ENCODE data around the gene SCN4B.

Gene SCN4B

GRCh38 chr11:118114266-118114665 lies 38.4 kb downstream of the SCN4B start:
- H3K4me1 ChIP-seq (ENCODE audit: control insufficient read depth, insufficient read depth, low read length, poor library complexity, severe bottlenecking): no peaks in the 10 kb centered on the region
- no peak overlapping the region for H3K4me3 ChIP-seq (ENCODE audit: insufficient read depth, low read depth, low read length, poor library complexity, severe bottlenecking)
- H3K27ac ChIP-seq (ENCODE audit: insufficient read depth, low read length, poor library complexity, severe bottlenecking): no peak overlapping the region
- H3K9me3 ChIP-seq (ENCODE audit: control insufficient read depth, low read length): no peaks in the 10 kb centered on the region
- DNase-seq: no peak
- no peaks in the 10 kb centered on the region for H3K27me3 ChIP-seq (replicated peaks; ENCODE audit: control insufficient read depth, insufficient read depth, low read length, poor library complexity, severe bottlenecking)
- H3K36me3 ChIP-seq (ENCODE audit: control insufficient read depth, insufficient read depth, low read length): no peaks in the 10 kb centered on the region

GRCh38 chr11:118112711-118113430 lies 39.8 kb downstream of the SCN4B start:
- H3K4me3 ChIP-seq (ENCODE audit: insufficient read depth, low read depth, low read length, poor library complexity, severe bottlenecking): no peak overlapping the region
- DNase-seq: no peak
- no peak overlapping the region for H3K27ac ChIP-seq (ENCODE audit: insufficient read depth, low read length, poor library complexity, severe bottlenecking)
- no peaks in the 10 kb centered on the region for H3K4me1 ChIP-seq (ENCODE audit: control insufficient read depth, insufficient read depth, low read length, poor library complexity, severe bottlenecking)
- H3K27me3 ChIP-seq (replicated peaks; ENCODE audit: control insufficient read depth, insufficient read depth, low read length, poor library complexity, severe bottlenecking): no peaks in the 10 kb centered on the region
- no peaks in the 10 kb centered on the region for H3K9me3 ChIP-seq (ENCODE audit: control insufficient read depth, low read length)
- no peaks in the 10 kb centered on the region for H3K36me3 ChIP-seq (ENCODE audit: control insufficient read depth, insufficient read depth, low read length)

DNA sequence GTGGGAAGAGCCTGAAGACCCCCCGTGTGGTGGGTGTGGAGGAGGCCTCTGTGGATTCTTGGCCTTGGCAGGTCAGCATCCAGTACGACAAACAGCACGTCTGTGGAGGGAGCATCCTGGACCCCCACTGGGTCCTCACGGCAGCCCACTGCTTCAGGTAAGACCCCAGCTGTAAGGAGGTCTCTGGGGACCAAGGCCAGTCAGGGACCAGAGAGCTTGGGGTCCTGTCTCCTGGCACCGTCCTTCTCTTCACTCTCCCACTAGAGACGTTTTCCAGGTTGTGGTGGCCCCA lies 40.9 kb downstream of the SCN4B start:
- Histone ChIP-seq H3K9me3 (ENCODE audit: control insufficient read depth, low read length) (no peaks in the 10 kb centered on the region), H3K4me1 (ENCODE audit: control insufficient read depth, insufficient read depth, low read length, poor library complexity, severe bottlenecking) (no peaks in the 10 kb centered on the region), H3K27me3 (replicated peaks; ENCODE audit: control insufficient read depth, insufficient read depth, low read length, poor library complexity, severe bottlenecking) (no peaks in the 10 kb centered on the region), H3K36me3 (ENCODE audit: control insufficient read depth, insufficient read depth, low read length) (no peaks in the 10 kb centered on the region), H3K4me3 (ENCODE audit: insufficient read depth, low read depth, low read length, poor library complexity, severe bottlenecking) (no peak overlapping the region), H3K27ac (ENCODE audit: insufficient read depth, low read length, poor library complexity, severe bottlenecking) (no peak overlapping the region)
- no peak for DNase-seq

DNA sequence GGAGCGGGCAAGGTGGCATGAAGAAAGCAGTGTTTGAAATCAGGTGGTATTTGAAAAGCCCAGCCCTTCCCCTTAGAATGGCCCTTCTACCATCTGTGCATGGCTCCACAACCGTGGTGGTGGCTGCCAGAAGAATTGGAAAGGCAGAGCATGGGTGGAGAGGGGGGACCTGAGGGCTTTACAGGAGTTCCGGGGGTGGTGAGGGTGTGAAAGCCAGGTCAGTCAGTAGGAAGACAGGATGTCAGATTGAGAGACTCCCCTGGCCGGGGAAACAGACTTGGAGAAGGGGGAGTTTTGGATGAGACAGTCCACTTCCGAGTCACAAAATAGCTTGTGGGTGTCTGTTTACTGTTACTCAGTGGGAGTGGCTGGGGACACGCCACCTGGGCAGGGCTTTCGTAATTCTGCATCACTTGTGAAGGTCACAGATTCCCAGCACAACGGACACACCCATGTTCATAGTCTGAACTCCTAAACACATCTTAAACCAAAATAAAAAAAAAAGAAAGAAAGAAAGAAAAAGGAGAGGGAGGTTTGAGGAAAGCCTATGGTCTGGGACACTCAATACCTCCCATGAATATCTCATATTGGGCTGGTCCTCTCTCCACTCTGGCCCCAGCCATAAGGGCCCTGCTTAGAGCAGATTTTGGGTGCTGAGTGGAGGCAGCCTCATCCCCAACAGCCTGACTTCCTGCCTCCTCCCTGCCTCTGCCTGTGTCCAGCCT lies 41.4 kb downstream of the SCN4B start:
- no peaks in the 10 kb centered on the region for H3K27me3 ChIP-seq (replicated peaks; ENCODE audit: control insufficient read depth, insufficient read depth, low read length, poor library complexity, severe bottlenecking)
- DNase-seq: no peak
- H3K4me1 ChIP-seq (ENCODE audit: control insufficient read depth, insufficient read depth, low read length, poor library complexity, severe bottlenecking): no peaks in the 10 kb centered on the region
- no peaks in the 10 kb centered on the region for H3K9me3 ChIP-seq (ENCODE audit: control insufficient read depth, low read length)
- H3K4me3 ChIP-seq (ENCODE audit: insufficient read depth, low read depth, low read length, poor library complexity, severe bottlenecking): no peak overlapping the region
- H3K27ac ChIP-seq (ENCODE audit: insufficient read depth, low read length, poor library complexity, severe bottlenecking): no peak overlapping the region
- no peaks in the 10 kb centered on the region for H3K36me3 ChIP-seq (ENCODE audit: control insufficient read depth, insufficient read depth, low read length)

GRCh38 chr11:118109231-118109630 lies 43.4 kb downstream of the SCN4B start:
- Histone ChIP-seq H3K27ac (ENCODE audit: insufficient read depth, low read length, poor library complexity, severe bottlenecking) (no peak overlapping the region), H3K27me3 (replicated peaks; ENCODE audit: control insufficient read depth, insufficient read depth, low read length, poor library complexity, severe bottlenecking) (no peaks in the 10 kb centered on the region), H3K4me1 (ENCODE audit: control insufficient read depth, insufficient read depth, low read length, poor library complexity, severe bottlenecking) (no peaks in the 10 kb centered on the region), H3K9me3 (ENCODE audit: control insufficient read depth, low read length) (no peaks in the 10 kb centered on the region), H3K4me3 (ENCODE audit: insufficient read depth, low read depth, low read length, poor library complexity, severe bottlenecking) (no peak overlapping the region), H3K36me3 (ENCODE audit: control insufficient read depth, insufficient read depth, low read length) (no peaks in the 10 kb centered on the region)
- no peak for DNase-seq

DNA sequence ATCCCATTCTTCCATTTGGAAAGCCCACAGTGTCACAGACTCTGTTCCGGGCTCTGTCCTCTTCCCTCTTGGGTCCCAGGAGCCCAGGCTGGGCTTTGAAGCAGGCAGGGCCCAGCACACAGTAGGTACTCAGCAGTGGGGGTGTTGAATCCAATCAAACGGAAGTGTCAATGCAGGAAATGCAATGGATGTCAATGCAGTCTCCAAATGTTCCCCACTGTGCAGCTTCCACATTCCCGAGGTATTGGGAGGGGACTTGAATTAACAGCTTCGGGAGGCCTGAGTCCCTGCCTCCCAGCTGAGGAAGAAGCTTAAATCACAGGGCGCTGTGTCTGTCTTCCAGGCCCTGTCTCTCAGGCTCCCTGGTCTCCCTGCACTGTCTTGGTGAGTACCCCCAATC lies 44.1 kb downstream of the SCN4B start:
- H3K36me3 ChIP-seq (ENCODE audit: control insufficient read depth, insufficient read depth, low read length): no peaks in the 10 kb centered on the region
- H3K9me3 ChIP-seq (ENCODE audit: control insufficient read depth, low read length): no peaks in the 10 kb centered on the region
- no peaks in the 10 kb centered on the region for H3K27me3 ChIP-seq (replicated peaks; ENCODE audit: control insufficient read depth, insufficient read depth, low read length, poor library complexity, severe bottlenecking)
- no peak overlapping the region for H3K27ac ChIP-seq (ENCODE audit: insufficient read depth, low read length, poor library complexity, severe bottlenecking)
- no peak for DNase-seq
- H3K4me3 ChIP-seq (ENCODE audit: insufficient read depth, low read depth, low read length, poor library complexity, severe bottlenecking): no peak overlapping the region
- no peaks in the 10 kb centered on the region for H3K4me1 ChIP-seq (ENCODE audit: control insufficient read depth, insufficient read depth, low read length, poor library complexity, severe bottlenecking)

- Histone ChIP-seq H3K27me3 (replicated peaks; ENCODE audit: control insufficient read depth, insufficient read depth, low read length, poor library complexity, severe bottlenecking) (no peaks in the 10 kb centered on the region), H3K9me3 (ENCODE audit: control insufficient read depth, low read length) (no peaks in the 10 kb centered on the region), H3K4me1 (ENCODE audit: control insufficient read depth, insufficient read depth, low read length, poor library complexity, severe bottlenecking) (no peaks in the 10 kb centered on the region), H3K4me3 (ENCODE audit: insufficient read depth, low read depth, low read length, poor library complexity, severe bottlenecking) (no peak overlapping the region), H3K36me3 (ENCODE audit: control insufficient read depth, insufficient read depth, low read length) (no peaks in the 10 kb centered on the region), H3K27ac (ENCODE audit: insufficient read depth, low read length, poor library complexity, severe bottlenecking) (no peak overlapping the region)
- no peak for DNase-seq
These were observed 45.8 kb downstream of the SCN4B start for GRCh38 chr11:118106789-118107335.

GRCh38 chr11:118105657-118106305 lies 46.8 kb downstream of the SCN4B start:
- no peak overlapping the region for H3K4me3 ChIP-seq (ENCODE audit: insufficient read depth, low read depth, low read length, poor library complexity, severe bottlenecking)
- H3K36me3 ChIP-seq (ENCODE audit: control insufficient read depth, insufficient read depth, low read length): no peaks in the 10 kb centered on the region
- no peaks in the 10 kb centered on the region for H3K4me1 ChIP-seq (ENCODE audit: control insufficient read depth, insufficient read depth, low read length, poor library complexity, severe bottlenecking)
- H3K27me3 ChIP-seq (replicated peaks; ENCODE audit: control insufficient read depth, insufficient read depth, low read length, poor library complexity, severe bottlenecking): no peaks in the 10 kb centered on the region
- H3K27ac ChIP-seq (ENCODE audit: insufficient read depth, low read length, poor library complexity, severe bottlenecking): no peak overlapping the region
- DNase-seq: no peak
- no peaks in the 10 kb centered on the region for H3K9me3 ChIP-seq (ENCODE audit: control insufficient read depth, low read length)

DNA sequence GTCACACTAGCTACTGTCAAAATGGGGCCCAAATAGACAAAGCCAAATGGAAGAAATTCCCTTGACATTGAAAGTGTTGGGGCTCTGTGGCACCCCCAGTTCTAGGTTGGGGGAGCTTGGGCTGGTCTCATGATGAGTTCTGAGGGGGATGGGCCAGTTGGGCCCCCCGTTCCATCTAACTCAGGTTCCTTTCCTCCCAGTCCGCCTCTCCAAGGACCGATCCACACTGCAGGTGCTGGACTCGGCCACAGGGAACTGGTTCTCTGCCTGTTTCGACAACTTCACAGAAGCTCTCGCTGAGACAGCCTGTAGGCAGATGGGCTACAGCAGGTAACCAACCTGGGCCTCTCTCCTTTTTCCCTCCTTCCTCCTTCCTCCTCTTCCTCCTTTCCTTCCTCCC lies 48.1 kb downstream of the SCN4B start:
- Histone ChIP-seq H3K4me3 (ENCODE audit: insufficient read depth, low read depth, low read length, poor library complexity, severe bottlenecking) (no peak overlapping the region), H3K36me3 (ENCODE audit: control insufficient read depth, insufficient read depth, low read length) (no peaks in the 10 kb centered on the region), H3K9me3 (ENCODE audit: control insufficient read depth, low read length) (no peaks in the 10 kb centered on the region), H3K27me3 (replicated peaks; ENCODE audit: control insufficient read depth, insufficient read depth, low read length, poor library complexity, severe bottlenecking) (no peaks in the 10 kb centered on the region), H3K27ac (ENCODE audit: insufficient read depth, low read length, poor library complexity, severe bottlenecking) (no peak overlapping the region), H3K4me1 (ENCODE audit: control insufficient read depth, insufficient read depth, low read length, poor library complexity, severe bottlenecking) (no peaks in the 10 kb centered on the region)
- DNase-seq: no peak

GRCh38 chr11:118102721-118103261 lies 49.8 kb downstream of the SCN4B start:
- no peaks in the 10 kb centered on the region for H3K36me3 ChIP-seq (ENCODE audit: control insufficient read depth, insufficient read depth, low read length)

More at GRCh38 chr11:118102721-118103261, 49.8 kb downstream of the SCN4B start:
- Histone ChIP-seq H3K4me3 (ENCODE audit: insufficient read depth, low read depth, low read length, poor library complexity, severe bottlenecking) (no peak overlapping the region), H3K9me3 (ENCODE audit: control insufficient read depth, low read length) (no peaks in the 10 kb centered on the region), H3K27ac (ENCODE audit: insufficient read depth, low read length, poor library complexity, severe bottlenecking) (no peak overlapping the region), H3K27me3 (replicated peaks; ENCODE audit: control insufficient read depth, insufficient read depth, low read length, poor library complexity, severe bottlenecking) (no peaks in the 10 kb centered on the region), H3K4me1 (ENCODE audit: control insufficient read depth, insufficient read depth, low read length, poor library complexity, severe bottlenecking) (no peaks in the 10 kb centered on the region)
- no peak for DNase-seq
